Measurements from ENCODE around the gene ACTA2. TPM values are rescaled to one million over a fixed set of nuclear protein-coding genes. Genes with fewer than 3 reads are reported as not detected.

Gene ACTA2
- total RNA-seq: 58.0 and 69.9 TPM in 2 replicates

GRCh38 chr10:88952647-88953111 lies at the start of gene ACTA2:
Gene ACTA2, minus strand, starts transcription at chr10:88952773. Its CDS starts 3,843 bp downstream, at chr10:88948930.

GRCh38 chr10:88990384-88991160 lies 38.0 kb upstream of the ACTA2 start, which contains the start of gene FAS:
Gene FAS, plus strand, starts transcription at chr10:88990798. Its CDS starts 79 bp downstream, at chr10:88990877.

Other genes with a start within 250 kb of the ACTA2 start
- gene LIPK, start 246.5 kb downstream of the ACTA2 start, total RNA-seq: not detected in 2 replicates
- gene LIPN, start 192.8 kb downstream of the ACTA2 start, total RNA-seq: not detected in 2 replicates
- not detected in 2 replicates for gene LIPM, start 150.0 kb downstream of the ACTA2 start, total RNA-seq
- gene ANKRD22, start 100.9 kb downstream of the ACTA2 start, total RNA-seq: 0.15 TPM in 1 of 2 replicates, not detected in the other
- gene STAMBPL1, start 72.5 kb downstream of the ACTA2 start, total RNA-seq: 32.1 and 45.8 TPM in 2 replicates
- gene FAS, start 38.0 kb upstream of the ACTA2 start, total RNA-seq: 16.4 and 20.8 TPM in 2 replicates